IMR-90 (cell line): Measurements from ENCODE around the gene ZNF646. TPM values are rescaled to one million over a fixed set of nuclear protein-coding genes. Genes with fewer than 3 reads are reported as not detected.

Experiments
- ATAC-seq: fragments of 200-7000 bp; cut with Tn5 transposase; 2 replicates; pipeline ENCODE4 v1.9.1; 2020; ENCODE audit warnings: low read depth, mild to moderate bottlenecking, moderate library complexity
- BruUV-seq: library from RNA; stranded (reverse); fragments of 400-500 nt; replicated peaks from 2 replicates; lab custom pipeline; 2021; lab: Mats Ljungman, UMichigan
- CTCF ChIA-PET: fragments of 300-600 bp; formaldehyde crosslinking; extraction: SDS; loops from one replicate; lab custom pipeline; 2021; ENCODE audit warnings: antibody characterized with exemption; lab: Yijun Ruan, JAX
- POLR2A ChIA-PET: fragments of 300-600 bp; sonication (Branson Sonifier 250); formaldehyde crosslinking; loops from one replicate; lab custom pipeline; 2022; ENCODE audit warnings: antibody characterized with exemption; ENCODE audit not compliant: unreplicated experiment; lab: Charles Lee
- DNase-seq: peaks from one replicate; pipeline ENCODE4 v3.0.0; 2013
- H2AFZ ChIP-seq: replicated peaks from 2 replicates; pipeline ENCODE3; 2013; ENCODE audit warnings: low read length, mild to moderate bottlenecking; ENCODE audit not compliant: poor library complexity
- H2AK5ac ChIP-seq: 2 replicates; pipeline ENCODE4 v1.6.1; 2013; ENCODE audit warnings: low read depth, low read length, inconsistent platforms
- H2AK9ac ChIP-seq: replicated peaks from 2 replicates; pipeline ENCODE3; 2013; ENCODE audit warnings: mild to moderate bottlenecking, low read depth, low read length, moderate library complexity; ENCODE audit not compliant: poor library complexity
- H2BK120ac ChIP-seq: 2 replicates; pipeline ENCODE4 v1.6.1; 2013; ENCODE audit warnings: low read depth, low read length, inconsistent platforms
- H2BK15ac ChIP-seq: 3 replicates; pipeline ENCODE4 v1.6.1; 2013; ENCODE audit warnings: low read depth, low read length, inconsistent platforms
- H2BK20ac ChIP-seq: 2 replicates; pipeline ENCODE4 v1.6.1; 2013; ENCODE audit warnings: low read depth, mild to moderate bottlenecking, inconsistent platforms, low read length, moderate library complexity
- H2BK5ac ChIP-seq: 2 replicates; pipeline ENCODE4 v1.6.1; 2013; ENCODE audit warnings: mild to moderate bottlenecking, low read depth, low read length, inconsistent platforms; ENCODE audit not compliant: poor library complexity, severe bottlenecking
- H3K14ac ChIP-seq: replicated peaks from 2 replicates; pipeline ENCODE4 v1.6.1; 2013; ENCODE audit warnings: low read depth, low read length, inconsistent platforms
- H3K18ac ChIP-seq: 2 replicates; pipeline ENCODE4 v1.6.1; 2013; ENCODE audit warnings: low read depth, low read length, control low read depth
- H3K23ac ChIP-seq: 2 replicates; pipeline ENCODE4 v1.6.1; 2013; ENCODE audit warnings: low read depth, low read length, inconsistent platforms
- H3K27ac ChIP-seq: 2 replicates; pipeline ENCODE4 v1.5.1; 2013; ENCODE audit warnings: mild to moderate bottlenecking, control low read depth, low read length; ENCODE audit not compliant: insufficient read depth
- H3K27me3 ChIP-seq: 2 replicates; pipeline ENCODE4 v1.6.1; 2013; ENCODE audit warnings: low read length; ENCODE audit not compliant: control insufficient read depth, insufficient read depth
- H3K36me3 ChIP-seq: 2 replicates; pipeline ENCODE4 v1.6.1; 2013; ENCODE audit warnings: low read length, mixed read lengths; ENCODE audit not compliant: control insufficient read depth, insufficient read depth
- H3K4ac ChIP-seq: 2 replicates; pipeline ENCODE4 v1.6.1; 2013; ENCODE audit warnings: low read depth, low read length, inconsistent platforms
- H3K4me1 ChIP-seq: 2 replicates; pipeline ENCODE4 v1.6.1; 2013; ENCODE audit warnings: low read length, mixed read lengths; ENCODE audit not compliant: control insufficient read depth, insufficient read depth
- H3K4me2 ChIP-seq: 2 replicates; pipeline ENCODE4 v1.6.1; 2013; ENCODE audit warnings: low read depth, mild to moderate bottlenecking, control low read depth, low read length, moderate library complexity
- H3K4me3 ChIP-seq: 2 replicates; pipeline ENCODE4 v1.5.1; 2013; ENCODE audit warnings: low read depth, mild to moderate bottlenecking, control low read depth, low read length, moderate library complexity; ENCODE audit not compliant: insufficient read depth
- H3K56ac ChIP-seq: 2 replicates; pipeline ENCODE4 v1.6.1; 2013; ENCODE audit warnings: low read length, inconsistent platforms; ENCODE audit not compliant: insufficient read depth; ENCODE audit errors: extremely low read depth
- H3K79me1 ChIP-seq, 2 experiments: 2 replicates each; pipeline ENCODE4 v1.6.1; 2013; ENCODE audit warnings: low read length in 2 of 2, inconsistent platforms in 1 of 2, low read depth in 1 of 2
- H3K9ac ChIP-seq: 2 replicates; pipeline ENCODE4 v1.6.1; 2013; ENCODE audit warnings: low read depth, low read length, control low read depth
- H3K9me1 ChIP-seq: 2 replicates; pipeline ENCODE4 v1.6.1; 2013; ENCODE audit warnings: low read length, inconsistent platforms; ENCODE audit not compliant: insufficient read depth
- H3K9me3 ChIP-seq: 2 replicates; pipeline ENCODE4 v1.6.1; 2013; ENCODE audit warnings: low read length; ENCODE audit not compliant: control insufficient read depth, insufficient read depth
- H4K20me1 ChIP-seq: 2 replicates; pipeline ENCODE4 v1.6.1; 2013; ENCODE audit warnings: low read length, inconsistent platforms; ENCODE audit not compliant: insufficient read depth
- H4K5ac ChIP-seq: 2 replicates; pipeline ENCODE4 v1.6.1; 2013; ENCODE audit warnings: mild to moderate bottlenecking, low read depth, low read length, control low read depth
- H4K8ac ChIP-seq, 2 experiments: 2 replicates each; pipeline ENCODE4 v1.6.1; 2013; ENCODE audit warnings: low read depth in 2 of 2, low read length in 2 of 2, control low read depth in 1 of 2, inconsistent platforms in 1 of 2
- H4K91ac ChIP-seq: 2 replicates; pipeline ENCODE4 v1.6.1; 2013; ENCODE audit warnings: low read depth, low read length, inconsistent platforms; ENCODE audit not compliant: insufficient read depth
- BHLHE40 ChIP-seq: fragments of 150-350 bp; IDR thresholded peaks from 2 replicates; pipeline ENCODE4 v1.6.1; 2016; ENCODE audit warnings: mild to moderate bottlenecking, low read depth, low read length
- CHD1 ChIP-seq: IDR thresholded peaks from 2 replicates; pipeline ENCODE4 v1.6.1; 2012; ENCODE audit warnings: low read depth, low read length, improper control_type of control experiment
- CTCF ChIP-seq: conservative IDR thresholded peaks from 2 replicates; pipeline ENCODE4 v1.5.1; 2012; ENCODE audit warnings: mild to moderate bottlenecking, low read depth, low read length, improper control_type of control experiment
- ELK1 ChIP-seq: fragments of 150-350 bp; IDR thresholded peaks from 2 replicates; pipeline ENCODE4 v1.6.1; 2016; ENCODE audit warnings: low read depth, mild to moderate bottlenecking, low read length, moderate library complexity, borderline replicate concordance
- FOS ChIP-seq: fragments of 150-350 bp; IDR thresholded peaks from 2 replicates; pipeline ENCODE4 v1.6.1; 2016; ENCODE audit warnings: low read depth, low read length
- MAFK ChIP-seq: IDR thresholded peaks from 2 replicates; pipeline ENCODE4 v1.6.1; 2012; ENCODE audit warnings: low read depth, low read length, improper control_type of control experiment
- MAZ ChIP-seq: IDR thresholded peaks from 2 replicates; pipeline ENCODE4 v1.6.1; 2012; ENCODE audit warnings: low read depth, mild to moderate bottlenecking, low read length, improper control_type of control experiment, moderate library complexity, borderline replicate concordance
- MXI1 ChIP-seq: IDR thresholded peaks from 2 replicates; pipeline ENCODE4 v1.6.1; 2012; ENCODE audit warnings: low read depth, mild to moderate bottlenecking, low read length, moderate library complexity, borderline replicate concordance
- NFE2L2 ChIP-seq: fragments of 150-350 bp; IDR thresholded peaks from 2 replicates; pipeline ENCODE4 v1.6.1; 2016; ENCODE audit warnings: low read depth, mild to moderate bottlenecking, low read length
- POLR2A ChIP-seq: IDR thresholded peaks from 2 replicates; pipeline ENCODE4 v1.6.1; 2012; ENCODE audit warnings: mild to moderate bottlenecking, low read depth, low read length
- RCOR1 ChIP-seq: IDR thresholded peaks from 2 replicates; pipeline ENCODE4 v1.6.1; 2012; ENCODE audit warnings: mild to moderate bottlenecking, low read length, improper control_type of control experiment; ENCODE audit not compliant: insufficient replicate concordance
- RFX5 ChIP-seq: IDR thresholded peaks from 2 replicates; pipeline ENCODE4 v1.8.0; 2012; ENCODE audit warnings: low read depth, mild to moderate bottlenecking, low read length, moderate library complexity
- SMC3 ChIP-seq: fragments of 150-350 bp; IDR thresholded peaks from 2 replicates; pipeline ENCODE4 v1.6.1; 2016; ENCODE audit warnings: low read depth, mild to moderate bottlenecking, antibody characterized with exemption, low read length, moderate library complexity
- WGBS, 2 experiments: methylation state at CpG; one replicate each; pipeline versions ENCODE4 v1.1.5 to v1.1.7; 2013; ENCODE audit warnings: missing lambda C conversion rate in 2 of 2; ENCODE audit not compliant: insufficient read length in 1 of 2; ENCODE audit errors: extremely low coverage in 2 of 2; 5-methylcytosine and 5-hydroxymethylcytosine counted together
- dilution Hi-C: fragments of 300-500 bp; cut with HindIII; formaldehyde crosslinking; loops from one replicate; pipeline ENCODE4 v1.14.3; 2018; ENCODE audit warnings: low sequenced_read_pairs; ENCODE audit not compliant: unreplicated experiment
- in situ Hi-C: fragments of 300-500 bp; cut with MboI; formaldehyde crosslinking; loops from 3 replicates; pipeline ENCODE4 v1.14.3; 2019; ENCODE audit warnings: low sequenced_read_pairs, inconsistent platforms, mixed read lengths
- intact Hi-C: fragments of 100-400 bp; cut with micrococcal nuclease; formaldehyde crosslinking; loops from 2 replicates; pipeline ENCODE4 v1.10.0; 2022
- polyA plus RNA-seq, 3 experiments: library from polyadenylated mRNA; depleted of rRNA; stranded (reverse); fragments of >200 nt; gene quantifications; 2 replicates each; pipeline ENCODE4 v1.2.3, GENCODE V29; 2012; ENCODE audit warnings: low replicate concordance in 1 of 3
- total RNA-seq: library from RNA; depleted of rRNA; stranded (reverse); fragments of >200 nt; gene quantifications from 2 replicates; pipeline ENCODE4 v1.2.3, GENCODE V29; 2012

The ZNF646 gene
- total and polyA plus RNA-seq, 2 of the 4 experiments (the other 2 are of a cell fraction), result 4.9 to 6.8 TPM

- H4K20me1 ChIP-seq, result peaks cover 7% of the 10 kb centered on the region; the same call in 1 of the 2 replicates
- peak; percentile 98 for DNase-seq
- ATAC-seq, result peak; percentile 89
- peak within 1 kb of the TSS; percentile 72 for H4K5ac ChIP-seq
- H3K56ac ChIP-seq, result peak within 1 kb of the TSS; percentile 59
- H3K4ac ChIP-seq, result peak within 1 kb of the TSS; percentile 95
- no peaks in the 10 kb centered on the region for H3K9me3 ChIP-seq
- H3K9ac ChIP-seq, result peak within 1 kb of the TSS; percentile 74
- intact Hi-C loops, result loop anchor here (1.0 to 5.0 kb wide), 5 partner anchors 34 to 410 kb away; partner anchors contain the start of genes HSD3B7 and VKORC1
- dilution Hi-C loops, result no loop called here
- peak within 1 kb of the TSS; percentile 81 for H3K4me2 ChIP-seq
- BruUV-seq, result TSS peak; percentile 64
- WGBS, 2 experiments, result 0% methylated on average over 28 of the region's 75 CpGs; no CpG with 5 or more reads in 1 of the 2 experiments
- peak within 1 kb of the TSS; percentile 70 for H2BK5ac ChIP-seq
- H4K91ac ChIP-seq, result peak within 1 kb of the TSS; percentile 92
- ChIA-PET POLR2A (interaction anchor here (0.6 kb wide), 1 partner anchor 85 kb away, joined by 4 read pairs; the partner anchor contains the start of gene KAT8), CTCF (no interaction called here)
- H3K18ac ChIP-seq, result peak within 1 kb of the TSS; percentile 50
- H3K4me3 ChIP-seq, result peak within 1 kb of the TSS; percentile 58
- H3K9me1 ChIP-seq, result peaks cover 12% of the 10 kb centered on the region; the same call in 1 of the 2 replicates
- peak within 1 kb of the TSS; percentile 76 for H3K23ac ChIP-seq
- H4K8ac ChIP-seq, result peak within 1 kb of the TSS; percentile 74 to 98
- H3K14ac ChIP-seq, result peak within 1 kb of the TSS; percentile 89
- no peak within 1 kb of the TSS for H2BK20ac ChIP-seq
- H3K27ac ChIP-seq, result peak within 1 kb of the TSS; percentile 68
- peak within 1 kb of the TSS; percentile 76 for H2BK120ac ChIP-seq
- H3K27me3 ChIP-seq, result no peaks in the 10 kb centered on the region
- H3K79me1 ChIP-seq, result peaks cover 21 to 38% of the 10 kb centered on the region in 2 experiments
- peak within 1 kb of the TSS; percentile 10; the same call in 1 of the 3 replicates for H2BK15ac ChIP-seq
- peak within 1 kb of the TSS; percentile 83 for H2AK5ac ChIP-seq
- H3K36me3 ChIP-seq, result peaks cover 10% of the 10 kb centered on the region
- peak within 1 kb of the TSS; percentile 99 for H2AFZ ChIP-seq
- in situ Hi-C loops, result no loop called here
- peak within 1 kb of the TSS; percentile 99 for H2AK9ac ChIP-seq
- H3K4me1 ChIP-seq, result peaks cover 7% of the 10 kb centered on the region
- TF ChIP-seq MAZ (peak; percentile 81; the same call in 1 of the 2 replicates), ELK1 (no peak), SMC3 (no peak), RCOR1 (peak; percentile 52), CTCF (no peak), POLR2A (peak; percentile 60; the same call in 1 of the 2 replicates), MXI1 (peak; percentile 84), CHD1 (peak; percentile 70; the same call in 1 of the 2 replicates), MAFK (peak; percentile 22; the same call in 1 of the 2 replicates), BHLHE40 (peak; percentile 95), NFE2L2 (no peak), FOS (peak; percentile 59; the same call in 1 of the 2 replicates), RFX5 (no peak; the same call in 1 of the 2 replicates)
These were observed 41.2 kb upstream of the ZNF646 start, which contains the start of gene STX4 for GRCh38 chr16:31032736-31033708. Gene STX4, plus strand, starts transcription at chr16:31033558. Its CDS starts 248 bp downstream, at chr16:31033806.
